IMR-90 (cell line): ENCODE results near the gene NUDT5. TPM values are rescaled to one million over a fixed set of nuclear protein-coding genes. Genes with fewer than 3 reads are reported as not detected.

Experiments used
- ATAC-seq: fragments of 200-7000 bp; cut with Tn5 transposase; 2 replicates; pipeline ENCODE4 v1.9.1; 2020; ENCODE audit warnings: low read depth, mild to moderate bottlenecking, moderate library complexity
- BruUV-seq: library from RNA; stranded (reverse); fragments of 400-500 nt; replicated peaks from 2 replicates; lab custom pipeline; 2021; lab: Mats Ljungman, UMichigan
- CTCF ChIA-PET: fragments of 300-600 bp; formaldehyde crosslinking; extraction: SDS; loops from one replicate; lab custom pipeline; 2021; ENCODE audit warnings: antibody characterized with exemption; lab: Yijun Ruan, JAX
- POLR2A ChIA-PET: fragments of 300-600 bp; sonication (Branson Sonifier 250); formaldehyde crosslinking; loops from one replicate; lab custom pipeline; 2022; ENCODE audit warnings: antibody characterized with exemption; ENCODE audit not compliant: unreplicated experiment; lab: Charles Lee
- DNase-seq: peaks from one replicate; pipeline ENCODE4 v3.0.0; 2013
- H2AFZ ChIP-seq: replicated peaks from 2 replicates; pipeline ENCODE3; 2013; ENCODE audit warnings: low read length, mild to moderate bottlenecking; ENCODE audit not compliant: poor library complexity
- H2AK5ac ChIP-seq: 2 replicates; pipeline ENCODE4 v1.6.1; 2013; ENCODE audit warnings: low read depth, low read length, inconsistent platforms
- H2AK9ac ChIP-seq: replicated peaks from 2 replicates; pipeline ENCODE3; 2013; ENCODE audit warnings: mild to moderate bottlenecking, low read depth, low read length, moderate library complexity; ENCODE audit not compliant: poor library complexity
- H2BK120ac ChIP-seq: 2 replicates; pipeline ENCODE4 v1.6.1; 2013; ENCODE audit warnings: low read depth, low read length, inconsistent platforms
- H2BK15ac ChIP-seq: 3 replicates; pipeline ENCODE4 v1.6.1; 2013; ENCODE audit warnings: low read depth, low read length, inconsistent platforms
- H2BK20ac ChIP-seq: 2 replicates; pipeline ENCODE4 v1.6.1; 2013; ENCODE audit warnings: low read depth, mild to moderate bottlenecking, inconsistent platforms, low read length, moderate library complexity
- H2BK5ac ChIP-seq: 2 replicates; pipeline ENCODE4 v1.6.1; 2013; ENCODE audit warnings: mild to moderate bottlenecking, low read depth, low read length, inconsistent platforms; ENCODE audit not compliant: poor library complexity, severe bottlenecking
- H3K14ac ChIP-seq: replicated peaks from 2 replicates; pipeline ENCODE4 v1.6.1; 2013; ENCODE audit warnings: low read depth, low read length, inconsistent platforms
- H3K18ac ChIP-seq: 2 replicates; pipeline ENCODE4 v1.6.1; 2013; ENCODE audit warnings: low read depth, low read length, control low read depth
- H3K23ac ChIP-seq: 2 replicates; pipeline ENCODE4 v1.6.1; 2013; ENCODE audit warnings: low read depth, low read length, inconsistent platforms
- H3K27ac ChIP-seq: 2 replicates; pipeline ENCODE4 v1.5.1; 2013; ENCODE audit warnings: mild to moderate bottlenecking, control low read depth, low read length; ENCODE audit not compliant: insufficient read depth
- H3K27me3 ChIP-seq: 2 replicates; pipeline ENCODE4 v1.6.1; 2013; ENCODE audit warnings: low read length; ENCODE audit not compliant: control insufficient read depth, insufficient read depth
- H3K36me3 ChIP-seq: 2 replicates; pipeline ENCODE4 v1.6.1; 2013; ENCODE audit warnings: low read length, mixed read lengths; ENCODE audit not compliant: control insufficient read depth, insufficient read depth
- H3K4ac ChIP-seq: 2 replicates; pipeline ENCODE4 v1.6.1; 2013; ENCODE audit warnings: low read depth, low read length, inconsistent platforms
- H3K4me1 ChIP-seq: 2 replicates; pipeline ENCODE4 v1.6.1; 2013; ENCODE audit warnings: low read length, mixed read lengths; ENCODE audit not compliant: control insufficient read depth, insufficient read depth
- H3K4me2 ChIP-seq: 2 replicates; pipeline ENCODE4 v1.6.1; 2013; ENCODE audit warnings: low read depth, mild to moderate bottlenecking, control low read depth, low read length, moderate library complexity
- H3K4me3 ChIP-seq: 2 replicates; pipeline ENCODE4 v1.5.1; 2013; ENCODE audit warnings: low read depth, mild to moderate bottlenecking, control low read depth, low read length, moderate library complexity; ENCODE audit not compliant: insufficient read depth
- H3K56ac ChIP-seq: 2 replicates; pipeline ENCODE4 v1.6.1; 2013; ENCODE audit warnings: low read length, inconsistent platforms; ENCODE audit not compliant: insufficient read depth; ENCODE audit errors: extremely low read depth
- H3K79me1 ChIP-seq, 2 experiments: 2 replicates each; pipeline ENCODE4 v1.6.1; 2013; ENCODE audit warnings: low read length in 2 of 2, inconsistent platforms in 1 of 2, low read depth in 1 of 2
- H3K9ac ChIP-seq: 2 replicates; pipeline ENCODE4 v1.6.1; 2013; ENCODE audit warnings: low read depth, low read length, control low read depth
- H3K9me1 ChIP-seq: 2 replicates; pipeline ENCODE4 v1.6.1; 2013; ENCODE audit warnings: low read length, inconsistent platforms; ENCODE audit not compliant: insufficient read depth
- H3K9me3 ChIP-seq: 2 replicates; pipeline ENCODE4 v1.6.1; 2013; ENCODE audit warnings: low read length; ENCODE audit not compliant: control insufficient read depth, insufficient read depth
- H4K20me1 ChIP-seq: 2 replicates; pipeline ENCODE4 v1.6.1; 2013; ENCODE audit warnings: low read length, inconsistent platforms; ENCODE audit not compliant: insufficient read depth
- H4K5ac ChIP-seq: 2 replicates; pipeline ENCODE4 v1.6.1; 2013; ENCODE audit warnings: mild to moderate bottlenecking, low read depth, low read length, control low read depth
- H4K8ac ChIP-seq, 2 experiments: 2 replicates each; pipeline ENCODE4 v1.6.1; 2013; ENCODE audit warnings: low read depth in 2 of 2, low read length in 2 of 2, control low read depth in 1 of 2, inconsistent platforms in 1 of 2
- H4K91ac ChIP-seq: 2 replicates; pipeline ENCODE4 v1.6.1; 2013; ENCODE audit warnings: low read depth, low read length, inconsistent platforms; ENCODE audit not compliant: insufficient read depth
- CHD1 ChIP-seq: IDR thresholded peaks from 2 replicates; pipeline ENCODE4 v1.6.1; 2012; ENCODE audit warnings: low read depth, low read length, improper control_type of control experiment
- ELK1 ChIP-seq: fragments of 150-350 bp; IDR thresholded peaks from 2 replicates; pipeline ENCODE4 v1.6.1; 2016; ENCODE audit warnings: low read depth, mild to moderate bottlenecking, low read length, moderate library complexity, borderline replicate concordance
- NFE2L2 ChIP-seq: fragments of 150-350 bp; IDR thresholded peaks from 2 replicates; pipeline ENCODE4 v1.6.1; 2016; ENCODE audit warnings: low read depth, mild to moderate bottlenecking, low read length
- RAD21 ChIP-seq: IDR thresholded peaks from 2 replicates; pipeline ENCODE4 v1.6.1; 2012; ENCODE audit warnings: low read length, improper control_type of control experiment
- RCOR1 ChIP-seq: IDR thresholded peaks from 2 replicates; pipeline ENCODE4 v1.6.1; 2012; ENCODE audit warnings: mild to moderate bottlenecking, low read length, improper control_type of control experiment; ENCODE audit not compliant: insufficient replicate concordance
- RFX5 ChIP-seq: IDR thresholded peaks from 2 replicates; pipeline ENCODE4 v1.8.0; 2012; ENCODE audit warnings: low read depth, mild to moderate bottlenecking, low read length, moderate library complexity
- SMC3 ChIP-seq: fragments of 150-350 bp; IDR thresholded peaks from 2 replicates; pipeline ENCODE4 v1.6.1; 2016; ENCODE audit warnings: low read depth, mild to moderate bottlenecking, antibody characterized with exemption, low read length, moderate library complexity
- WGBS, 2 experiments: methylation state at CpG; one replicate each; pipeline versions ENCODE4 v1.1.5 to v1.1.7; 2013; ENCODE audit warnings: missing lambda C conversion rate in 2 of 2; ENCODE audit not compliant: insufficient read length in 1 of 2; ENCODE audit errors: extremely low coverage in 2 of 2; 5-methylcytosine and 5-hydroxymethylcytosine counted together
- dilution Hi-C: fragments of 300-500 bp; cut with HindIII; formaldehyde crosslinking; loops from one replicate; pipeline ENCODE4 v1.14.3; 2018; ENCODE audit warnings: low sequenced_read_pairs; ENCODE audit not compliant: unreplicated experiment
- in situ Hi-C: fragments of 300-500 bp; cut with MboI; formaldehyde crosslinking; loops from 3 replicates; pipeline ENCODE4 v1.14.3; 2019; ENCODE audit warnings: low sequenced_read_pairs, inconsistent platforms, mixed read lengths
- intact Hi-C: fragments of 100-400 bp; cut with micrococcal nuclease; formaldehyde crosslinking; loops from 2 replicates; pipeline ENCODE4 v1.10.0; 2022
- polyA plus RNA-seq, 3 experiments: library from polyadenylated mRNA; depleted of rRNA; stranded (reverse); fragments of >200 nt; gene quantifications; 2 replicates each; pipeline ENCODE4 v1.2.3, GENCODE V29; 2012; ENCODE audit warnings: low replicate concordance in 1 of 3
- total RNA-seq: library from RNA; depleted of rRNA; stranded (reverse); fragments of >200 nt; gene quantifications from 2 replicates; pipeline ENCODE4 v1.2.3, GENCODE V29; 2012
- TF ChIP-seq, protein P1 (sequence below): conservative IDR thresholded peaks from 2 replicates; pipeline ENCODE4 v1.5.1; 2012; ENCODE audit warnings: mild to moderate bottlenecking, low read depth, low read length, improper control_type of control experiment

The NUDT5 gene
- total and polyA plus RNA-seq, 2 of the 4 experiments (the other 2 are of a cell fraction): 70.1 to 74.6 TPM

DNA sequence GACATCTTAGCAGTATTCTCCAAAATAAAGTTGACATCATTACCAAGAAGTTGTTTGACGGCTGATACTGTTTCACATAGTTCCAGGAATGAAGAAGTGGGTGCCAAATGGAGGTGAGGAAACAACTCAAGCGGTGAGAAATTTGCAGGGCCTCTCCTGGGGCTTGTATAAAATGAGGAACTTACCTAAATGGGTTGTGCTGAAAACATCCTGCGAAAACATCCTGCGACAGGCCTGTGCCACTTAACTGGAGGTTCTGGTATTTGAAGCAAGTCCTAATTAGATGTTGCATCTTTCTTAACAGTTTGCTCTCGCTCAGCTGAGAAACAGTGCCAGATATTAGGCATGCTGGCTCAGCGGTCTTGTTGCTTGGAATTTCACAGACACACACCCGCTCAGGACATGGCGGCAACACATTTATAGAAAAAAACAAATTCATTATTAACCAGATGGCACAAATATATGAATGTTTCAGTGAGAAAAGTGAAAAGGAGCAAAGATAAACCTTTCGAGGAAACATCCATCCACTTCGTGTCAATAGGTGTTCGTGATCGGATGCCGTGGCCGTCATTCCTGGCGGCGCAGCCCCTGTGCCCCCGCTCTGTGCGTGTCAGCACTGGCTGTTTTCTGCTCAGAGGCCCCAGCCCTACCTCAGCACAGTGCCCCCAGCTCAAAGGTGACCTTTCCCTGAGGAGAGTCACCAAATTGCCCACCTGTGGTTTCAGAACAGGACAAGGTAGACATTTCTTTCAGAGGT is 48.4 kb upstream of the NUDT5 start:
- WGBS, 2 experiments: 80% methylated on average over 2 of the region's 18 CpGs; no CpG with 5 or more reads in 1 of the 2 experiments
- Histone ChIP-seq H3K56ac (no peak overlapping the region), H3K36me3 (peaks cover 47% of the 10 kb centered on the region), H2BK15ac (no peak overlapping the region), H4K20me1 (no peaks in the 10 kb centered on the region), H3K4me2 (no peak overlapping the region), H2AFZ (no peak overlapping the region), H2AK9ac (no peak overlapping the region), H2AK5ac (no peak overlapping the region), H4K5ac (no peak overlapping the region), H3K79me1 (peaks cover 7 to 15% of the 10 kb centered on the region in 2 experiments), H4K8ac (no peak overlapping the region), H3K4me1 (no peaks in the 10 kb centered on the region), H4K91ac (no peak overlapping the region), H3K4me3 (no peak overlapping the region), H2BK20ac (no peak overlapping the region), H3K18ac (no peak overlapping the region), H2BK5ac (no peak overlapping the region), H3K9me3 (no peaks in the 10 kb centered on the region), H3K23ac (no peak overlapping the region), H2BK120ac (no peak overlapping the region), H3K27ac (no peak overlapping the region), H3K4ac (no peak overlapping the region), H3K9me1 (no peaks in the 10 kb centered on the region), H3K14ac (no peak overlapping the region), H3K9ac (no peak overlapping the region), H3K27me3 (no peaks in the 10 kb centered on the region)
- in situ Hi-C loops (no loop called here), dilution Hi-C loops (no loop called here), intact Hi-C loops (no loop called here)
- TF ChIP-seq RFX5: no peak
- TF ChIP-seq, protein P1, sequence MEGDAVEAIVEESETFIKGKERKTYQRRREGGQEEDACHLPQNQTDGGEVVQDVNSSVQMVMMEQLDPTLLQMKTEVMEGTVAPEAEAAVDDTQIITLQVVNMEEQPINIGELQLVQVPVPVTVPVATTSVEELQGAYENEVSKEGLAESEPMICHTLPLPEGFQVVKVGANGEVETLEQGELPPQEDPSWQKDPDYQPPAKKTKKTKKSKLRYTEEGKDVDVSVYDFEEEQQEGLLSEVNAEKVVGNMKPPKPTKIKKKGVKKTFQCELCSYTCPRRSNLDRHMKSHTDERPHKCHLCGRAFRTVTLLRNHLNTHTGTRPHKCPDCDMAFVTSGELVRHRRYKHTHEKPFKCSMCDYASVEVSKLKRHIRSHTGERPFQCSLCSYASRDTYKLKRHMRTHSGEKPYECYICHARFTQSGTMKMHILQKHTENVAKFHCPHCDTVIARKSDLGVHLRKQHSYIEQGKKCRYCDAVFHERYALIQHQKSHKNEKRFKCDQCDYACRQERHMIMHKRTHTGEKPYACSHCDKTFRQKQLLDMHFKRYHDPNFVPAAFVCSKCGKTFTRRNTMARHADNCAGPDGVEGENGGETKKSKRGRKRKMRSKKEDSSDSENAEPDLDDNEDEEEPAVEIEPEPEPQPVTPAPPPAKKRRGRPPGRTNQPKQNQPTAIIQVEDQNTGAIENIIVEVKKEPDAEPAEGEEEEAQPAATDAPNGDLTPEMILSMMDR: no peak
- TF ChIP-seq RCOR1: no peak
- no peak for TF ChIP-seq NFE2L2
- no peak for TF ChIP-seq RAD21
- TF ChIP-seq SMC3: no peak
- no peak for TF ChIP-seq CHD1
- no peak for TF ChIP-seq ELK1
- ChIA-PET CTCF (no interaction called here), POLR2A (no interaction called here)
- BruUV-seq: no TSS peak
- DNase-seq (no peak), ATAC-seq (no peak)
